SK-N-SH treated with all-trans-retinoic acid at 6 μM for 48 hours (cell line): ENCODE measurements around the gene DENND2A.

Experiments used
- ATAC-seq: fragments of 200-7000 bp; cut with Tn5 transposase; 3 replicates; pipeline ENCODE4 v1.9.1; 2020; ENCODE audit warnings: mild to moderate bottlenecking, moderate library complexity
- ARNTL ChIP-seq: fragments of 450-650 bp; formaldehyde crosslinking; IDR thresholded peaks from 2 replicates; pipeline ENCODE4 v1.5.0; 2020; ENCODE audit warnings: low read depth, mild to moderate bottlenecking, moderate library complexity, borderline replicate concordance
- CREB5 ChIP-seq: fragments of 250-450 bp; sonication (Bioruptor Pico); IDR thresholded peaks from 2 replicates; pipeline ENCODE4 v1.5.1; 2020; ENCODE audit warnings: low read depth, mild to moderate bottlenecking, moderate library complexity
- CSDC2 ChIP-seq: fragments of 250-450 bp; sonication (Bioruptor Pico); IDR thresholded peaks from 2 replicates; pipeline ENCODE4 v1.5.0; 2020; ENCODE audit warnings: mild to moderate bottlenecking, moderate library complexity
- ESRRG ChIP-seq: fragments of 250-450 bp; sonication (Bioruptor Pico); IDR thresholded peaks from 2 replicates; pipeline ENCODE4 v1.6.1; 2021; ENCODE audit warnings: mild to moderate bottlenecking
- GLIS3 ChIP-seq: fragments of 250-450 bp; sonication (Bioruptor Pico); IDR thresholded peaks from 2 replicates; pipeline ENCODE4 v1.5.0; 2020; ENCODE audit warnings: mild to moderate bottlenecking, moderate library complexity
- OSR1 ChIP-seq: fragments of 250-450 bp; sonication (Bioruptor Pico); IDR thresholded peaks from 2 replicates; pipeline ENCODE4 v1.8.0; 2022; ENCODE audit warnings: moderate library complexity, mild to moderate bottlenecking, inconsistent platforms
- PATZ1 ChIP-seq: fragments of 250-450 bp; sonication (Bioruptor Pico); IDR thresholded peaks from 2 replicates; pipeline ENCODE4 v1.8.0; 2020; ENCODE audit warnings: mild to moderate bottlenecking, moderate library complexity, borderline replicate concordance
- POU6F1 ChIP-seq: fragments of 250-450 bp; sonication (Bioruptor Pico); IDR thresholded peaks from 2 replicates; pipeline ENCODE4 v1.8.0; 2021; ENCODE audit warnings: low read depth, mild to moderate bottlenecking, moderate library complexity, borderline replicate concordance
- PPARA ChIP-seq: fragments of 250-450 bp; sonication (Bioruptor Pico); IDR thresholded peaks from 2 replicates; pipeline ENCODE4 v1.5.0; 2020; ENCODE audit warnings: mild to moderate bottlenecking, borderline replicate concordance
- TCF4 ChIP-seq: fragments of 250-450 bp; sonication (Bioruptor Pico); IDR thresholded peaks from 2 replicates; pipeline ENCODE4 v1.8.0; 2021; ENCODE audit warnings: mild to moderate bottlenecking, moderate library complexity, borderline replicate concordance
- TOX ChIP-seq: fragments of 250-450 bp; sonication (Bioruptor Pico); IDR thresholded peaks from 2 replicates; pipeline ENCODE4 v1.8.0; 2021; ENCODE audit warnings: mild to moderate bottlenecking, moderate library complexity, borderline replicate concordance
- TSHZ2 ChIP-seq: fragments of 250-450 bp; sonication (Bioruptor Pico); IDR thresholded peaks from 2 replicates; pipeline ENCODE4 v1.5.0; 2020; ENCODE audit warnings: mild to moderate bottlenecking, moderate library complexity
- ZC3H10 ChIP-seq: fragments of 250-450 bp; sonication (Bioruptor Pico); IDR thresholded peaks from 2 replicates; pipeline ENCODE4 v1.5.1; 2021; ENCODE audit warnings: mild to moderate bottlenecking, moderate library complexity
- ZFP3 ChIP-seq: fragments of 250-450 bp; sonication (Bioruptor Pico); IDR thresholded peaks from 2 replicates; pipeline ENCODE4 v1.5.0; 2020; ENCODE audit warnings: mild to moderate bottlenecking, moderate library complexity
- ZFP30 ChIP-seq: fragments of 450-650 bp; formaldehyde crosslinking; IDR thresholded peaks from 2 replicates; pipeline ENCODE4 v1.5.0; 2022; ENCODE audit warnings: mild to moderate bottlenecking, moderate library complexity
- ZNF70 ChIP-seq: fragments of 450-650 bp; formaldehyde crosslinking; IDR thresholded peaks from 2 replicates; pipeline ENCODE4 v1.5.0; 2020; ENCODE audit warnings: mild to moderate bottlenecking, moderate library complexity
- ZNF8 ChIP-seq: fragments of 450-650 bp; formaldehyde crosslinking; IDR thresholded peaks from 2 replicates; pipeline ENCODE4 v1.5.0; 2020; ENCODE audit warnings: mild to moderate bottlenecking, moderate library complexity

The DENND2A gene

GRCh38 chr7:140595468-140596092, 45.0 kb downstream of the DENND2A start (continued):
- no peak for TF ChIP-seq TSHZ2 (CRISPR knock-in tag)
- TF ChIP-seq OSR1: no peak
- TF ChIP-seq CSDC2 (CRISPR knock-in tag): no peak
- TF ChIP-seq ZNF70 (CRISPR knock-in tag): no peak
- TF ChIP-seq GLIS3 (CRISPR knock-in tag): no peak
- no peak for TF ChIP-seq ZFP3 (CRISPR knock-in tag)
- no peak for TF ChIP-seq ZNF8 (CRISPR knock-in tag)

GRCh38 chr7:140594131-140594691, 46.4 kb downstream of the DENND2A start:
- no peak for ATAC-seq
- TF ChIP-seq GLIS3 (CRISPR knock-in tag) (no peak), TOX (CRISPR knock-in tag) (no peak), POU6F1 (CRISPR knock-in tag) (no peak), ARNTL (CRISPR knock-in tag) (no peak), CREB5 (CRISPR knock-in tag) (no peak), ZFP30 (no peak), TSHZ2 (CRISPR knock-in tag) (no peak), ESRRG (CRISPR knock-in tag) (no peak), CSDC2 (CRISPR knock-in tag) (no peak), PATZ1 (CRISPR knock-in tag) (no peak), ZC3H10 (CRISPR knock-in tag) (no peak), PPARA (CRISPR knock-in tag) (no peak), TCF4 (CRISPR knock-in tag) (no peak), ZFP3 (CRISPR knock-in tag) (no peak)
- TF ChIP-seq, all 23 proteins: peak for 0

- no peak for ATAC-seq
- TF ChIP-seq ZC3H10 (CRISPR knock-in tag) (no peak), CREB5 (CRISPR knock-in tag) (no peak)
These were observed 47.0 kb downstream of the DENND2A start for GRCh38 chr7:140593672-140593982.
